DOHH2 (cell line): ENCODE measurements around the gene ADCY5.

ENCODE experiments used
- H3F3A ChIP-seq: fragments of 200-600 bp; sonication (generic), shearing (Covaris generic); 2 replicates; pipeline ENCODE4 v1.6.0; 2016; ENCODE audit warnings: antibody characterized with exemption, mild to moderate bottlenecking; ENCODE audit not compliant: control insufficient read depth, insufficient read depth
- H3K27ac ChIP-seq: fragments of 200-600 bp; sonication (generic); 2 replicates; pipeline ENCODE4 v1.5.1; 2014; ENCODE audit warnings: low read depth, mild to moderate bottlenecking, low read length, moderate library complexity
- H3K27me3 ChIP-seq: fragments of 200-600 bp; sonication (generic); 2 replicates; pipeline ENCODE4 v1.6.1; 2014; ENCODE audit warnings: mild to moderate bottlenecking, low read length, mixed read lengths; ENCODE audit not compliant: control insufficient read depth
- H3K36me3 ChIP-seq: fragments of 200-600 bp; sonication (generic); 2 replicates; pipeline ENCODE4 v1.6.1; 2014; ENCODE audit warnings: mild to moderate bottlenecking, low read length, moderate library complexity, mixed read lengths; ENCODE audit not compliant: control insufficient read depth
- H3K4me1 ChIP-seq: fragments of 200-600 bp; sonication (generic); 2 replicates; pipeline ENCODE4 v1.6.1; 2014; ENCODE audit warnings: mild to moderate bottlenecking, low read length, mixed read lengths; ENCODE audit not compliant: control insufficient read depth
- H3K4me2 ChIP-seq: fragments of 200-600 bp; sonication (generic); 2 replicates; pipeline ENCODE4 v1.6.0; 2014; ENCODE audit warnings: mild to moderate bottlenecking, low read length, moderate library complexity
- H3K4me3 ChIP-seq: fragments of 200-600 bp; sonication (generic); 2 replicates; pipeline ENCODE4 v1.5.1; 2014; ENCODE audit warnings: mild to moderate bottlenecking, low read length, mixed read lengths
- H3K79me2 ChIP-seq: fragments of 200-600 bp; sonication (generic); 2 replicates; pipeline ENCODE4 v1.6.1; 2014; ENCODE audit warnings: mild to moderate bottlenecking, low read length, mixed read lengths; ENCODE audit not compliant: control insufficient read depth
- H3K9me2 ChIP-seq: fragments of 200-600 bp; sonication (generic); replicated peaks from 2 replicates; pipeline ENCODE4 v1.6.1; 2014; ENCODE audit warnings: mild to moderate bottlenecking, low read length, mixed read lengths; ENCODE audit not compliant: control insufficient read depth
- H3K9me3 ChIP-seq: fragments of 200-600 bp; sonication (generic); 2 replicates; pipeline ENCODE4 v1.6.1; 2014; ENCODE audit warnings: antibody characterized with exemption, low read length, mixed read lengths; ENCODE audit not compliant: control insufficient read depth, insufficient read depth
- H4K20me1 ChIP-seq: fragments of 200-600 bp; sonication (generic); 2 replicates; pipeline ENCODE4 v1.6.0; 2014; ENCODE audit warnings: low read depth, mild to moderate bottlenecking, antibody characterized with exemption, low read length, moderate library complexity; ENCODE audit not compliant: control insufficient read depth, insufficient read depth
- EZH2phosphoT487 ChIP-seq: fragments of 200-600 bp; sonication (generic); IDR thresholded peaks from 2 replicates; pipeline ENCODE4 v1.6.1; 2017; ENCODE audit warnings: borderline replicate concordance, mild to moderate bottlenecking, antibody characterized with exemption, low read length, moderate library complexity, mixed read lengths
- TF ChIP-seq, protein P1 (sequence below): fragments of 200-600 bp; sonication (generic); IDR thresholded peaks from one replicate; pipeline ENCODE4 v1.5.1; 2014; ENCODE audit warnings: antibody characterized with exemption, mild to moderate bottlenecking, low read depth, low read length; ENCODE audit not compliant: poor library complexity, severe bottlenecking

The ADCY5 gene

DNA sequence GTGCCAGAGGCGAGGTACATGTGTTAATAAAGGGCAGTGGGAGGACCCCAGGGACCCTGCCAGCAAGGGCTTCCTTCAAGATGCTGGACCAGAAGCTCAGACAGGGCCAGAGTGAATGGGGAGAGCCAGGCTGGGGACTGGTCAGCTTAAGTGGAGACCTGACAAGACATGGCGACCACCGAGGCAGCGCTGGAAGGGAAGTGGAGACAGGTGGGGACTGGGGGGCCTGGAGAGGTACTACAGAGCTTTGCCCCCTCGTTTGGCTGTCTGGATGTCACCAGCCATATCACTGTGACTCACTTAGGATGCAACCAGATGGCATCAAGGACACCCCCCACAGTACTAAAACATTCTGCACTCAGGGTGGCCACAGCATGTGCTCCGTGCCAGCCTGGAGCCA, 97.9 kb downstream of the ADCY5 start:
- 0 out of 2 replicates have a peak, but pooled peaks cover 3% of the 10 kb centered on the region for H3K27me3 ChIP-seq
- TF ChIP-seq, protein P1, sequence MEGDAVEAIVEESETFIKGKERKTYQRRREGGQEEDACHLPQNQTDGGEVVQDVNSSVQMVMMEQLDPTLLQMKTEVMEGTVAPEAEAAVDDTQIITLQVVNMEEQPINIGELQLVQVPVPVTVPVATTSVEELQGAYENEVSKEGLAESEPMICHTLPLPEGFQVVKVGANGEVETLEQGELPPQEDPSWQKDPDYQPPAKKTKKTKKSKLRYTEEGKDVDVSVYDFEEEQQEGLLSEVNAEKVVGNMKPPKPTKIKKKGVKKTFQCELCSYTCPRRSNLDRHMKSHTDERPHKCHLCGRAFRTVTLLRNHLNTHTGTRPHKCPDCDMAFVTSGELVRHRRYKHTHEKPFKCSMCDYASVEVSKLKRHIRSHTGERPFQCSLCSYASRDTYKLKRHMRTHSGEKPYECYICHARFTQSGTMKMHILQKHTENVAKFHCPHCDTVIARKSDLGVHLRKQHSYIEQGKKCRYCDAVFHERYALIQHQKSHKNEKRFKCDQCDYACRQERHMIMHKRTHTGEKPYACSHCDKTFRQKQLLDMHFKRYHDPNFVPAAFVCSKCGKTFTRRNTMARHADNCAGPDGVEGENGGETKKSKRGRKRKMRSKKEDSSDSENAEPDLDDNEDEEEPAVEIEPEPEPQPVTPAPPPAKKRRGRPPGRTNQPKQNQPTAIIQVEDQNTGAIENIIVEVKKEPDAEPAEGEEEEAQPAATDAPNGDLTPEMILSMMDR: no peak
- no peak for TF ChIP-seq EZH2phosphoT487
- no peaks in the 10 kb centered on the region for H3K9me3 ChIP-seq
- no peaks in the 10 kb centered on the region for H3K4me1 ChIP-seq
- no peaks in the 10 kb centered on the region for H3K79me2 ChIP-seq
- no peaks in the 10 kb centered on the region for H3K36me3 ChIP-seq
- no peaks in the 10 kb centered on the region for H4K20me1 ChIP-seq
- no peaks in the 10 kb centered on the region for H3K9me2 ChIP-seq
- no peak overlapping the region for H3K4me2 ChIP-seq
- H3F3A ChIP-seq: no peaks in the 10 kb centered on the region
- H3K4me3 ChIP-seq: no peak overlapping the region
- no peak overlapping the region for H3K27ac ChIP-seq

DNA sequence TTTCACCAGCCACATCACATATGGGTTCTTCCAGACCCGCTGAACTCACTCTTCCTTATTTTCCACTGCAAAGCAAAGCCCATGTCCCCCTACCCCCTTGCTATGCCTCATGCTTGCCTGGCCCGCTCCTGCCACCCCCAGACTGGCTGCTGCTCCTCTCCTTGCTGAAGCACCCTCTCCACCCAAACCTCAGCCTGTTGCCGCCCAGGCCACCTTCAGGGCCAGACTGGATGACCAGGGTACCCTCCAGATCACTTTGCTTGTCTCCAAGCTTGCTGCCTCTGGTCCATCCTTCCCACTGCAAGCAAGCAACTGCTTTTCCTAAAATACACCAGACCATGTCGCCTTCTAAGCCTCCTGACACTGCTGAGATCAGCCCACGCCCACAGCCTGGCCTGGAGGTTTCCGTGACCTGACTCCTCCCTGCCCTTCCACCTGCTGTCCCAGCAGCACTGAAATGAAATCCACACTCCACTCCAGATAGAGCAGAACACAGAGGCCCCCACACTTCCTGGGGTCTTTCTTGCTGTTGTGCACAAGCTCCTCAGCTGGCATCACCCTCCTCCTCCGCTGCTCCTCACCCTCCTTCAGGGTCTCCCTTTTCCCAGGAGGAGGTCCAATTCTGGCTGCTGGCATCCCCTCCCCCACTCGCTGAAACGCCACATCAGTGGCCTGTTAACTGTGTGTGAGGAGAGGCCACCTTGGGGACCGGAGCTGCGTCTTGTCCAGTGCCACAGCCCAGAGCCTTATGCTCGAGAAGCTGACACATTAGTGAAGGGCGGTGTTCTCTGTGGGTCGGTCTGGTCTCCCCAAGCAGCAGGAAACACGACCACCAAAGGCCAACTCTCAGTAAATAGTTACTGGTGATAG, 99.1 kb downstream of the ADCY5 start:
- H3K4me3 ChIP-seq: no peak overlapping the region
- no peaks in the 10 kb centered on the region for H3K9me2 ChIP-seq
- no peak for TF ChIP-seq EZH2phosphoT487
- TF ChIP-seq, protein P1: no peak
- H3K36me3 ChIP-seq: no peaks in the 10 kb centered on the region
- H4K20me1 ChIP-seq: no peaks in the 10 kb centered on the region
- 0 out of 2 replicates have a peak, but pooled peaks cover 3% of the 10 kb centered on the region for H3K27me3 ChIP-seq
- no peaks in the 10 kb centered on the region for H3K4me1 ChIP-seq
- no peaks in the 10 kb centered on the region for H3K9me3 ChIP-seq
- H3F3A ChIP-seq: no peaks in the 10 kb centered on the region
- H3K27ac ChIP-seq: no peak overlapping the region
- no peak overlapping the region for H3K4me2 ChIP-seq
- no peaks in the 10 kb centered on the region for H3K79me2 ChIP-seq

DNA sequence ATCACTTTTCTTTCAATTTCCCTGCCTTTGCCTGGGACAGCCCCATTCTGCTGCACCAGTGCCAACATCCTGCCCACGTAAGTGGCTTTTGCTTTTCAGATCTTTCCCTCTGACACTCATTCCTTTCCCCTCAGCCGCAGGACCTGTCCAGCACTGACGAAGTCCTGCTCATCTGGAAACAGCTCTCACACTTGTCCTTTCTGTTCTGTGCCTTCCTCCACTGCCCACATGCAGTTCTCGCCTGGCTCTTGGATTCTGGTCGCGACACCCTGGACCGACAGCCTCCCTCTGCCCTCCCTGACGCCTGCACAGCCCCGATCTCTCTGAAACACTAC, 99.7 kb downstream of the ADCY5 start:
- H3K27me3 ChIP-seq: 0 out of 2 replicates have a peak, but pooled peaks cover 3% of the 10 kb centered on the region
- TF ChIP-seq, protein P1: no peak
- TF ChIP-seq EZH2phosphoT487: no peak
- H4K20me1 ChIP-seq: no peaks in the 10 kb centered on the region
- no peaks in the 10 kb centered on the region for H3K9me2 ChIP-seq
- 0 out of 2 replicates have a peak, but pooled peaks cover 4% of the 10 kb centered on the region for H3K4me1 ChIP-seq
- H3K4me3 ChIP-seq: no peak overlapping the region
- no peak overlapping the region for H3K4me2 ChIP-seq
- no peaks in the 10 kb centered on the region for H3K79me2 ChIP-seq
- no peaks in the 10 kb centered on the region for H3K9me3 ChIP-seq
- no peaks in the 10 kb centered on the region for H3F3A ChIP-seq
- no peaks in the 10 kb centered on the region for H3K36me3 ChIP-seq
- no peak overlapping the region for H3K27ac ChIP-seq
